Kasumi-1 (cell line): Measurements from ENCODE around the gene CAMKMT.

Experiments used
- DNase-seq, 2 experiments: peaks; one replicate each; lab custom pipeline; 2025; lab: John Stamatoyannopoulos, UW

Gene CAMKMT

GRCh38 chr2:44360749-44361329, 908 bp upstream of the CAMKMT start:
- DNase-seq = peak in 1 of 2 experiments; percentile 47

GRCh38 chr2:44362207-44363015, 664 bp downstream of the CAMKMT start:
- peak; percentile 40 to 47 for DNase-seq

- DNase-seq = no peak
Measured at GRCh38 chr2:44364604-44365003, 2.9 kb downstream of the CAMKMT start.

- DNase-seq = no peak
Measured at GRCh38 chr2:44367591-44367990, 5.8 kb downstream of the CAMKMT start.

DNA sequence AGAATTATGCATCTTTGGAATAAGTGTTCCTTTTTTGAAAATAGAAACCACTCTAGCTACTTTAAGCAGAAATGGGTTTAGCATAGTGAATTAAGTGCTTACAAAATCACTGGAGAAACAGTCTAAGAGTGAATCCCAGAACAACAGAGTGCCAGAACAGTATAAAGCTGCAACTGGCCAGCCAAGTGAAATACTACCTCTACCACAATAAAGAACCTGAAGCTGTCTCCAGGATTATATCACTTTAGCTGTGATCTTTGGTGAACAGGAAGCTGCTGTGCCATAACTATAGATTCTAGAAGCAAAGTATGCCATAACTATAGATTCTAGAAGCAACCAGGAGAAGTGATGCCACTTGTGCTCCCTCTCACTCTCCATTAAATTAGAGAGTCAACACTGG, 7.6 kb downstream of the CAMKMT start:
- no peak for DNase-seq

DNA sequence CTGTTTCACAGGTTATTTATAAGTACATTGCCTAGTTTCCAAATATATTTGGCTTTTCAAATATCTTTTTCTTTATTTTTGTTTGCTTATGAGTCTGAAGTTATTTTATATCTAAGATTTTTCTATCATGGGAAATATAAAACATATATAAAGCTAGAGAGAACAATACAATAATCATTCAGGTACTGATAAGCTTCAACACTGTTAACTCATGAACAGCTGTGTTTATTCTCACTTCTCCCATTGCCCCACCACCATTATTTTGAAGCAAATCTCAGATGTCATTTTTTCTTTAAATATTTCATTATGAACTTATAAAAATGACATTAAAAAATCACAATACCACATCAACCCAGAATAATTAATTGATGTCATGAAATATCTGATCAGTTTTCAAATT, 9.7 kb downstream of the CAMKMT start:
- no peak for DNase-seq

- no peak for DNase-seq
Measured at GRCh38 chr2:44372246-44372645, 10.5 kb downstream of the CAMKMT start.

DNA sequence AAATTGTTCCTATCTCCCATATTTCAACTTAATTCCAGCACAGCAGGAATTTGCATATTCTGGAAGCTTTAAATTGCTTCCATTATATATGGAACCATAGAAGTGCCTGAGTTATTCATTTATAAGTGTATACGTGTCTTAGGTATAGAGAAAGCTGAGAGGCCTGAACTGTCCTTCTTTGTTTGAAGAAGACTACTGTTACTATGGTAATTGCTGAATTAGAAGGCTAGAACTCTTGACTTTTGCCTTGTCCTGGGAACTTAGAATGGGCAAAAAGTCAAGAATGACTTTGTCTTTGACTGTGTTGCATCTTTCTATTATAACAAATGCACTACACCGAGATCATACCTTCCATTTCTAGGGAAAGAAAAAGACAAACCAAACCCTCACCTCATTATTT, 15.7 kb downstream of the CAMKMT start:
- DNase-seq = no peak

DNA sequence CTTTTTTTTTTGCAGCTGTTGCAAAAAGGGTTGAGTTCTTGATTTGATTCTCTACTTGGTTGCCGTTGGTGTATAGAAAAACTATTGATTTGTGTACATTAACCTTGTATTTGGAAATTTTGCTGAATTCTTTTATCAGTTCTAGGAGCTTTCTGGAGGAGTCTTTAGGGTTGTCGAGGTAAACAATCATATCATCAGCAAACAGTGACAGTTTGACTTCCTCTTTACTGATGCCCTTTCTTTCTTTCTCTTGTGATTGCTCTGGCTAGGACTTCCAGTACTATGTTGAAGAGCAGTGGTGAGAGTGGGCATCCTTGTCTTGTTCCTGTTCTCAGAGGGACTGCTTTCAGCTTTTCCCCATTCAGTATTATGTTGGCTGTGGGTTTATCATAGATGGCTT, 23.5 kb downstream of the CAMKMT start:
- DNase-seq = peak in 1 of 2 experiments; percentile 8

GRCh38 chr2:44388877-44389276, 27.1 kb downstream of the CAMKMT start:
- DNase-seq = no peak

DNA sequence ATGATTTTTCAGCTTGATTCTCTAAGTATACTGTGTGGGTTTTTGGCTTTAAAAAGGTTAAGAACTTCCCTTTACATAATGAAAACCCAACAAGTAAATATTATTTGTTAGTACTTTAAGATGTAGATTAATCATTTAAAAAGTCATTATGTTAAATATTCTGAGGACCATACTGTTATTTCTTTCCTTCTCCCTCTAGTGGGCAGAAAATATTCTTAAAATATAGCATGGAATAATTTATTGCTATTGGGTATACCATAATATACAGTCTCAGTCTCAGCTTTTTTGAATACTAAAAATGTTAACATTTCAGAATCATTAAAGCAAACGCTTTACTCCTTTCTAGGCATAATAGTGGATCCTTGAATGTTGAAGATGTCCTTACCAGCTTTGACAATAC, 28.1 kb downstream of the CAMKMT start:
- DNase-seq = peak; percentile 48 to 49

DNA sequence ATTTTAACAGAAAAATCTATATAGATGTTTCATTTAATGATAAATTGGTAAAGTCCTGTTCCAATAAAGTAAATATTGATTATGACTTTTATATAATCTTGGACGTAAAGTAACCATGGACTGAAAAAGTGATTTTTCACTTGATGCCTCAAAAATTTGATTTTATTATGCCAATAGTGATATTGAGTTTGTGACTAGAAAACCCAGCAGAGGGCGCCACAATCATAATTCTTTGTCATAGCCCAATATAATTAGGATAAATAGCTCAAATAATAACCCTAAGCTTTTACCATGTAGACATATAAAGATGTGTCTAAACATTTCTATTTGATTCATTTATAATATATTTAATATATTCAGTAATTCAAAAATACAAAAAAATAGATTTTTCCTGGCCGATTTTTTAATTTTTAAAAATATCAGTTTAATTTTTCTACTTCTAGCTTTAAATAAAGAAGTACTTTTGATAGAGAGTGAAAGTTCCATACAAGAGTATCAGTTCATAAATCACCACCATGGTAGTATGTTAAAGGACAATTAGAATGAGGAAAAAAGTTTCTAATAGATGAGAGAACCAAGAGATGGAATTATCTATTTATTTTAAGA, 30.7 kb downstream of the CAMKMT start:
- DNase-seq = peak; percentile 20 to 41

- no peak for DNase-seq
Measured at GRCh38 chr2:44397447-44398175, 35.9 kb downstream of the CAMKMT start.

DNA sequence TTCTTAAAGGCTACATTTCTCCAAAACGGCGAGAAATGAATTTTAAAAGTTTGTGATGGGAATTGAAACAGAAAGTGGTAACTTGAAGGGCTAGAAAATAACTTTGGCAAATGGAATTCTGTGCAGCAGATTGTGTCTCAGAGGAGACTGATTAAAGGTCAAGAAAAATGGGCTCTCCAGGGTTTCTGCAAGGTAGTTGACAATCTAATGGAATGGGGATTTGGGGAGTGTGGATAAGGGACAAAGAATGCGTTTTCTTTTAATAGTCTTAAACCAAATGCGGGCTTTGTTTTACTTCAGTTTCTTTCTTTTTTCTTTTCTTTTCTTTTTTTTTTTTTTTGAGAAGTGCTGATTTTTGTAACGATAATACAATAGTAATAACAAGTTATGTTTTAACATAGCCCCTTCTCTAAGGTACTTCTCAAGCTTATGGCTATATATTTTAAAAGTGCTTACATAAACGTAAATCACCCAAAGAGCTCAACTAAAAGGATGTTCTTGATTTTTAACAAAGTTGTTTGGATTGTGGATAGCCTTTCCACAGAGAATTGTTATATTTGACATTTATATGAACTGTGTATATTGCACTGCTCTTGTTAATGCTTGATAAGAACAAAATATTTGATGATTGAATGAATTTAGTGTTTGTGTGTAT, 36.6 kb downstream of the CAMKMT start:
- no peak for DNase-seq

- DNase-seq = no peak
Measured at GRCh38 chr2:44420725-44421124, 59.0 kb downstream of the CAMKMT start.

GRCh38 chr2:44424211-44424610, 62.5 kb downstream of the CAMKMT start:
- no peak for DNase-seq

- no peak for DNase-seq
Measured at GRCh38 chr2:44429034-44429433, 67.3 kb downstream of the CAMKMT start.

- DNase-seq = no peak
Measured at GRCh38 chr2:44430342-44430741, 68.6 kb downstream of the CAMKMT start.

GRCh38 chr2:44433895-44434294, 72.1 kb downstream of the CAMKMT start:
- no peak for DNase-seq

- DNase-seq = no peak
Measured at GRCh38 chr2:44441200-44441599, 79.5 kb downstream of the CAMKMT start.

- no peak for DNase-seq
Measured at GRCh38 chr2:44442019-44442418, 80.3 kb downstream of the CAMKMT start.

- no peak for DNase-seq
Measured at GRCh38 chr2:44443517-44443916, 81.8 kb downstream of the CAMKMT start.
